Heart left ventricle (tissue), 13 donors: Measurements from ENCODE around the gene MLN.
A peak's percentile ranks its signal among the peaks of the same experiment; 100 is the strongest.

Experiments
- POLR2A ChIP-seq, 2 donors: fragments of 450-650 bp; IDR thresholded peaks; one replicate each; pipeline ENCODE4 v1.6.1; 2017; ENCODE audit warnings: antibody characterized with exemption in 2 of 2, mild to moderate bottlenecking in 2 of 2, moderate library complexity in 2 of 2
- TF ChIP-seq, protein P1 (sequence below), 12 donors: fragments of 200-600 bp; sonication (generic) in 4 of 12; IDR thresholded peaks; one replicate each; pipeline versions ENCODE4 v1.5.0 to v1.8.0; 2018 to 2022; ENCODE audit warnings: antibody characterized with exemption in 12 of 12, mild to moderate bottlenecking in 5 of 12
- donor health status: ischemic (EF 13 %, LVEDD 7.1; RV severe dilation, severe dysfunction).
- donor health status: DM: no; HTN: yes; CAD: no.
- donor health status: DM: no; HTN: no; CAD: no.
- donor health status: ischemic (EF 25% LVEDD 6.9; RV normal size, moderate dysfunction).
- donor health status: ischemic (EF 25% LVEDD 5.7; RV mildly dilated, moderate dysfunction).
- donor health status: ischemic (EF 35%, LVEDD 5.7; RV mildly dilated, moderate dysfunction).
- donor health status: nonischemic (EF 11% LVEDD 7.7; RV severe dilation, severe dysfunction).
- donor health status: DM: yes; HTN: yes; CAD: no.
- donor health status: PGD.
- donor health status: ischemic (EF 29% LVEDD 5.4; RV normal size, mild dysfunction).
- donor health status: nonischemic (EF 23%, LVEDD 6.1; RV moderate dilation, normal function).

DNA sequence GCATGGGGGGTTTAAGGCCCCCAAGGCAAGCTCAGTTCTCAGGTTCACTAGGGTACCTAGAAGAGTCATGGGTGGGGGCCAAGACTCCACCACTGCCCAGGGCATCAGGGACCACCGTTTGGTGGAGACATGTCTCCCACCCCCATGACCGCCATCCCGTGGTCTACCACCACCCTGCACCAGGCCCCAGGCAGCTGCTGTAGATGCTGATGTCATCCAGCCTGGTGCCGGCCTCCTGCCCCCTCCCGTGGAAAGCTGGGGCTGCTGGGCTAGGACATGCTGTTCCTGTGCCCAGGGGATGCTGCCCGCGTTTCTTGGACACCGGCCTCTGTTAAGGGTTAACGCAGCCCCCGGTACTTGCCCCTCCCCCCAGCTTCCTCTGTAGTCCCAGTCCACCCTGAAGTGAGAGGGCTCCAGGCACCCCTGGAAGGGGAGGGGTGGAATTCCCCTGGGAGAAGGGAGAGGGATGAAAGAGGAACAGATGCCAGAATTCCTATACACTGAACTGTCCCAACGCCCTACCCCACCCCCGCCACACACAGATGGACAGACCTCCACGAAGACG is 57.7 kb downstream of the MLN start:
- peak in 1 of 2 donors; percentile 35 for TF ChIP-seq POLR2A (IDR thresholded peaks at IDR 0.05)
- TF ChIP-seq, protein P1, sequence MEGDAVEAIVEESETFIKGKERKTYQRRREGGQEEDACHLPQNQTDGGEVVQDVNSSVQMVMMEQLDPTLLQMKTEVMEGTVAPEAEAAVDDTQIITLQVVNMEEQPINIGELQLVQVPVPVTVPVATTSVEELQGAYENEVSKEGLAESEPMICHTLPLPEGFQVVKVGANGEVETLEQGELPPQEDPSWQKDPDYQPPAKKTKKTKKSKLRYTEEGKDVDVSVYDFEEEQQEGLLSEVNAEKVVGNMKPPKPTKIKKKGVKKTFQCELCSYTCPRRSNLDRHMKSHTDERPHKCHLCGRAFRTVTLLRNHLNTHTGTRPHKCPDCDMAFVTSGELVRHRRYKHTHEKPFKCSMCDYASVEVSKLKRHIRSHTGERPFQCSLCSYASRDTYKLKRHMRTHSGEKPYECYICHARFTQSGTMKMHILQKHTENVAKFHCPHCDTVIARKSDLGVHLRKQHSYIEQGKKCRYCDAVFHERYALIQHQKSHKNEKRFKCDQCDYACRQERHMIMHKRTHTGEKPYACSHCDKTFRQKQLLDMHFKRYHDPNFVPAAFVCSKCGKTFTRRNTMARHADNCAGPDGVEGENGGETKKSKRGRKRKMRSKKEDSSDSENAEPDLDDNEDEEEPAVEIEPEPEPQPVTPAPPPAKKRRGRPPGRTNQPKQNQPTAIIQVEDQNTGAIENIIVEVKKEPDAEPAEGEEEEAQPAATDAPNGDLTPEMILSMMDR (IDR thresholded peaks at IDR 0.05), result peak in 3 of 12 donors; percentile 6 to 9 (median 7)
